BLaER1 treated with 17β-estradiol and CSF1 and Interleukin-3, amounts not matched to agents 10 nM and 100 nM (cell line): ENCODE results near the gene MISP3.

Experiments used
- H3K27ac ChIP-seq, 11 experiments: shearing (Covaris generic); formaldehyde crosslinking; 2 replicates each; pipeline ENCODE4 v1.8.1; 2022
- H3K27me3 ChIP-seq, 11 experiments: shearing (Covaris generic); formaldehyde crosslinking; 2 replicates each; pipeline ENCODE4 v1.8.1; 2022
- H3K36me3 ChIP-seq, 11 experiments: shearing (Covaris generic); formaldehyde crosslinking; 2 replicates each; pipeline ENCODE4 v1.8.1; 2022
- H3K4me1 ChIP-seq, 10 experiments: shearing (Covaris generic); formaldehyde crosslinking; 2 replicates each; pipeline ENCODE4 v1.8.1; 2022
- H3K4me2 ChIP-seq, 11 experiments: shearing (Covaris generic); formaldehyde crosslinking; 2 replicates each; pipeline ENCODE4 v1.8.1; 2022
- H3K4me3 ChIP-seq, 10 experiments: shearing (Covaris generic); formaldehyde crosslinking; 2 replicates each; pipeline ENCODE4 v1.8.1; 2022
- H3K9ac ChIP-seq, 11 experiments: shearing (Covaris generic); formaldehyde crosslinking; 2 replicates each; pipeline ENCODE4 v1.8.1; 2022
- H3K9me3 ChIP-seq, 11 experiments: shearing (Covaris generic); formaldehyde crosslinking; replicated peaks in 1 of 11; 2 replicates each; pipeline ENCODE4 v1.8.1; 2022
- H4K20me1 ChIP-seq, 11 experiments: shearing (Covaris generic); formaldehyde crosslinking; 2 replicates each; pipeline ENCODE4 v1.8.1; 2022
- Cebpa-rat ChIP-seq, 11 experiments: shearing (Covaris generic); IDR thresholded peaks; 2 replicates each; pipeline ENCODE4 v1.8.1; 2022

Gene MISP3

GRCh38 chr19:14101003-14101545, 28.5 kb downstream of the MISP3 start:
- H3K27ac ChIP-seq, result no peak overlapping the region
- H3K4me3 ChIP-seq, result no peak overlapping the region
- no peaks in the 10 kb centered on the region for H3K9me3 ChIP-seq
- no peak overlapping the region for H3K4me2 ChIP-seq
- no peak overlapping the region for H3K9ac ChIP-seq
- H3K4me1 ChIP-seq, result peaks cover 0 to 11% (median 0%) of the 10 kb centered on the region in 10 experiments; a peak in 4 of 20 replicates
- H4K20me1 ChIP-seq, result peaks cover 0 to 32% (median 4%) of the 10 kb centered on the region in 11 experiments; a peak in 7 of 22 replicates
- peaks cover 53 to 100% (median 97%) of the 10 kb centered on the region in 11 experiments for H3K36me3 ChIP-seq
- H3K27me3 ChIP-seq, result no peaks in the 10 kb centered on the region
- no peak for TF ChIP-seq Cebpa-rat (IDR thresholded peaks at IDR 0.05)

- H3K4me1 ChIP-seq, result peaks cover 0 to 11% (median 0%) of the 10 kb centered on the region in 10 experiments; a peak in 4 of 20 replicates
- no peak for TF ChIP-seq Cebpa-rat (IDR thresholded peaks at IDR 0.05)
- H4K20me1 ChIP-seq, result peaks cover 0 to 42% (median 5%) of the 10 kb centered on the region in 11 experiments; a peak in 12 of 22 replicates
- H3K9me3 ChIP-seq, result no peaks in the 10 kb centered on the region
- H3K27me3 ChIP-seq, result no peaks in the 10 kb centered on the region
- H3K9ac ChIP-seq, result peak overlapping the region in 5 of 11 experiments; percentile 4 to 21 (median 9); a peak in 1 of 22 replicates
- peaks cover 52 to 99% (median 96%) of the 10 kb centered on the region in 11 experiments for H3K36me3 ChIP-seq
- H3K4me2 ChIP-seq, result no peak overlapping the region
- no peak overlapping the region for H3K4me3 ChIP-seq
- H3K27ac ChIP-seq, result peak overlapping the region in 1 of 11 experiments; percentile 23; a peak in 1 of 22 replicates
These were observed 29.6 kb downstream of the MISP3 start for GRCh38 chr19:14102102-14102696.

GRCh38 chr19:14102756-14103155, 30.2 kb downstream of the MISP3 start:
- Histone ChIP-seq H4K20me1 (peaks cover 0 to 42% (median 11%) of the 10 kb centered on the region in 11 experiments; a peak in 17 of 22 replicates), H3K27ac (0 out of 22 replicates have a peak overlapping the region, but pooled peaks of 1 of the 11 experiments have one; percentile 4), H3K4me2 (no peak overlapping the region), H3K36me3 (peaks cover 52 to 99% (median 96%) of the 10 kb centered on the region in 11 experiments), H3K4me3 (no peak overlapping the region), H3K4me1 (peaks cover 0 to 11% (median 0%) of the 10 kb centered on the region in 10 experiments; a peak in 4 of 20 replicates), H3K9ac (peak overlapping the region in 8 of 11 experiments; percentile 4 to 24 (median 18); a peak in 3 of 22 replicates), H3K9me3 (no peaks in the 10 kb centered on the region), H3K27me3 (no peaks in the 10 kb centered on the region)
- no peak for TF ChIP-seq Cebpa-rat (IDR thresholded peaks at IDR 0.05)

- Histone ChIP-seq H4K20me1 (peaks cover 0 to 43% (median 14%) of the 10 kb centered on the region in 11 experiments; a peak in 17 of 22 replicates), H3K4me1 (peaks cover 0 to 11% (median 0%) of the 10 kb centered on the region in 10 experiments; a peak in 4 of 20 replicates), H3K9me3 (no peaks in the 10 kb centered on the region), H3K4me3 (no peak overlapping the region), H3K27me3 (no peaks in the 10 kb centered on the region), H3K9ac (peak overlapping the region in 3 of 11 experiments; percentile 16 to 21 (median 18); a peak in 3 of 22 replicates), H3K36me3 (peaks cover 52 to 99% (median 94%) of the 10 kb centered on the region in 11 experiments), H3K27ac (0 out of 22 replicates have a peak overlapping the region, but pooled peaks of 1 of the 11 experiments have one; percentile 4), H3K4me2 (no peak overlapping the region)
- no peak for TF ChIP-seq Cebpa-rat (IDR thresholded peaks at IDR 0.05)
These were observed 30.7 kb downstream of the MISP3 start for GRCh38 chr19:14103310-14103709.

GRCh38 chr19:14105680-14106079, 33.1 kb downstream of the MISP3 start:
- H3K36me3 ChIP-seq, result peaks cover 49 to 90% (median 75%) of the 10 kb centered on the region in 11 experiments

GRCh38 chr19:14106840-14107239, 34.3 kb downstream of the MISP3 start:
- TF ChIP-seq Cebpa-rat (IDR thresholded peaks at IDR 0.05), result no peak
- H3K9me3 ChIP-seq, result no peaks in the 10 kb centered on the region
- H3K36me3 ChIP-seq, result peaks cover 40 to 90% (median 66%) of the 10 kb centered on the region in 11 experiments
- H4K20me1 ChIP-seq, result peaks cover 5 to 74% (median 37%) of the 10 kb centered on the region in 11 experiments; a peak in 19 of 22 replicates
- H3K9ac ChIP-seq, result 0 out of 22 replicates have a peak overlapping the region, but pooled peaks of 1 of the 11 experiments have one; percentile 17
- no peak overlapping the region for H3K27ac ChIP-seq
- H3K4me2 ChIP-seq, result no peak overlapping the region
- peaks cover 0 to 21% (median 9%) of the 10 kb centered on the region in 10 experiments; a peak in 13 of 20 replicates for H3K4me1 ChIP-seq
- H3K27me3 ChIP-seq, result no peaks in the 10 kb centered on the region
- H3K4me3 ChIP-seq, result no peak overlapping the region

More at GRCh38 chr19:14105680-14106079, 33.1 kb downstream of the MISP3 start:
- H3K4me1 ChIP-seq, result peaks cover 0 to 13% (median 7%) of the 10 kb centered on the region in 10 experiments; a peak in 11 of 20 replicates
- H4K20me1 ChIP-seq, result peaks cover 0 to 62% (median 26%) of the 10 kb centered on the region in 11 experiments; a peak in 19 of 22 replicates
- H3K4me2 ChIP-seq, result no peak overlapping the region
- no peak for TF ChIP-seq Cebpa-rat (IDR thresholded peaks at IDR 0.05)
- H3K27ac ChIP-seq, result no peak overlapping the region
- no peaks in the 10 kb centered on the region for H3K9me3 ChIP-seq
- no peak overlapping the region for H3K4me3 ChIP-seq
- no peaks in the 10 kb centered on the region for H3K27me3 ChIP-seq
- H3K9ac ChIP-seq, result no peak overlapping the region; a peak in 1 of 22 replicates

- Histone ChIP-seq H3K27ac (no peak overlapping the region), H4K20me1 (peaks cover 11 to 76% (median 45%) of the 10 kb centered on the region in 11 experiments; a peak in 20 of 22 replicates), H3K9me3 (no peaks in the 10 kb centered on the region), H3K4me2 (no peak overlapping the region), H3K9ac (peak overlapping the region in 1 of 11 experiments; percentile 20; a peak in 1 of 22 replicates), H3K27me3 (no peaks in the 10 kb centered on the region), H3K36me3 (peaks cover 31 to 83% (median 57%) of the 10 kb centered on the region in 11 experiments), H3K4me3 (no peak overlapping the region), H3K4me1 (peaks cover 6 to 25% (median 16%) of the 10 kb centered on the region in 10 experiments)
- TF ChIP-seq Cebpa-rat (IDR thresholded peaks at IDR 0.05), result no peak
These were observed 35.2 kb downstream of the MISP3 start for GRCh38 chr19:14107581-14108461.

- H3K27me3 ChIP-seq, result no peaks in the 10 kb centered on the region
- no peak for TF ChIP-seq Cebpa-rat (IDR thresholded peaks at IDR 0.05)
- no peak overlapping the region for H3K4me2 ChIP-seq
- no peak overlapping the region for H3K9ac ChIP-seq
- no peak overlapping the region for H3K27ac ChIP-seq
- peaks cover 32 to 85% (median 64%) of the 10 kb centered on the region in 11 experiments; a peak in 20 of 22 replicates for H4K20me1 ChIP-seq
- peaks cover 12 to 60% (median 33%) of the 10 kb centered on the region in 11 experiments; a peak in 21 of 22 replicates for H3K36me3 ChIP-seq
- H3K9me3 ChIP-seq, result no peaks in the 10 kb centered on the region
- H3K4me1 ChIP-seq, result peaks cover 34 to 50% (median 44%) of the 10 kb centered on the region in 10 experiments
- no peak overlapping the region for H3K4me3 ChIP-seq
These were observed 38.1 kb downstream of the MISP3 start for GRCh38 chr19:14110650-14111049.
